Cardiac muscle cell (in vitro differentiated cells and primary cell): ENCODE data around the gene CENPS. TPM values are rescaled to one million over a fixed set of nuclear protein-coding genes. Genes with fewer than 3 reads are reported as not detected.
"Not testable (repeated sequence)": the region's sequence is repeated elsewhere in the genome, so short reads cannot be mapped to it uniquely, and the experiment has no call there.

Experiments
- DNase-seq, 2 donors: peaks; one replicate each; pipeline versions ENCODE4 v3.0.0 to v3.0.0-alpha.2; 2010 to 2017; ENCODE audit warnings: low read depth in 1 of 2, low spot score in 1 of 2
- H3K27ac ChIP-seq: fragments of 200-600 bp; sonication (generic); 2 replicates; pipeline ENCODE4 v1.5.1; 2016
- H3K27me3 ChIP-seq: fragments of 200-600 bp; sonication (generic); 2 replicates; pipeline ENCODE4 v1.6.0; 2016; ENCODE audit warnings: control low read depth
- H3K36me3 ChIP-seq: fragments of 200-600 bp; sonication (generic); 2 replicates; pipeline ENCODE4 v1.5.1; 2016; ENCODE audit warnings: control low read depth
- H3K4me1 ChIP-seq: fragments of 200-600 bp; sonication (generic); 2 replicates; pipeline ENCODE4 v1.8.1; 2017; ENCODE audit warnings: low read depth, mild to moderate bottlenecking, mixed run types
- H3K4me3 ChIP-seq: fragments of 200-600 bp; sonication (generic); 2 replicates; pipeline ENCODE4 v1.5.1; 2016; ENCODE audit warnings: mild to moderate bottlenecking
- H3K9me3 ChIP-seq: fragments of 200-600 bp; sonication (generic); 2 replicates; pipeline ENCODE4 v1.5.1; 2017; ENCODE audit warnings: low read depth, mild to moderate bottlenecking, control low read depth
- polyA plus RNA-seq: library from polyadenylated mRNA; unstranded; fragments of >200 nt; fragmentation: Nextera tagmentation; extraction: Ambion mirVana; gene quantifications from 2 replicates; pipeline ENCODE4 v1.2.1, GENCODE V29; 2016
- total RNA-seq: library from RNA; depleted of rRNA; stranded (reverse); fragments of >200 nt; gene quantifications from 2 replicates; pipeline ENCODE4 v1.2.3, GENCODE V29; 2016
- TF ChIP-seq, protein P1 (sequence below): IDR thresholded peaks from 2 replicates; pipeline ENCODE4 v1.5.1; 2012; ENCODE audit warnings: low read depth, mild to moderate bottlenecking, low read length

CENPS gene
- total and polyA plus RNA-seq, 2 experiments from 2014 or later: 13.4 to 46.3 TPM

DNA sequence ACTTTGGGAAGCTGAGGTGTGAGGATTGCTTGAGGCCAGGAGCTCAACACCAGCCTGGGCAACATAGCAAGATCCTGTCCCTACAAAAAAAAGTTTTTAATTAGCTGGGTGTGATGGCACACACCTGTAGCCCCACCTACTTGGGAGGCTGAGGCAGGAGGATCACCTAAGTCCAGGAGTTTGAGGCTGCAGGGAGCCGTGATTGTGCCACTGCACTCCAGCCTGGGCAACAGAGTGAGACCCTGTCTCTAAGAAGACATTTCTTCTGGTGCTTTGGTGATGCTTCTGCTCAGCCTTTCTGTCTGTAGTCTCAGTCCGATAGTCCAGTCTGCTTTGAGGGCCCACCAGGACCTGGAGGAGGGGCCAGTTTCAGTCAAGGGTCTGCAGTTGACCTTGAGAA is 23.0 kb upstream of the CENPS start:
- Histone ChIP-seq H3K27me3 (no peaks in the 10 kb centered on the region), H3K4me3 (no peak overlapping the region), H3K4me1 (no peaks in the 10 kb centered on the region), H3K36me3 (peaks cover 89% of the 10 kb centered on the region), H3K27ac (no peak overlapping the region), H3K9me3 (no peaks in the 10 kb centered on the region)
- no peak for DNase-seq
- TF ChIP-seq, protein P1, sequence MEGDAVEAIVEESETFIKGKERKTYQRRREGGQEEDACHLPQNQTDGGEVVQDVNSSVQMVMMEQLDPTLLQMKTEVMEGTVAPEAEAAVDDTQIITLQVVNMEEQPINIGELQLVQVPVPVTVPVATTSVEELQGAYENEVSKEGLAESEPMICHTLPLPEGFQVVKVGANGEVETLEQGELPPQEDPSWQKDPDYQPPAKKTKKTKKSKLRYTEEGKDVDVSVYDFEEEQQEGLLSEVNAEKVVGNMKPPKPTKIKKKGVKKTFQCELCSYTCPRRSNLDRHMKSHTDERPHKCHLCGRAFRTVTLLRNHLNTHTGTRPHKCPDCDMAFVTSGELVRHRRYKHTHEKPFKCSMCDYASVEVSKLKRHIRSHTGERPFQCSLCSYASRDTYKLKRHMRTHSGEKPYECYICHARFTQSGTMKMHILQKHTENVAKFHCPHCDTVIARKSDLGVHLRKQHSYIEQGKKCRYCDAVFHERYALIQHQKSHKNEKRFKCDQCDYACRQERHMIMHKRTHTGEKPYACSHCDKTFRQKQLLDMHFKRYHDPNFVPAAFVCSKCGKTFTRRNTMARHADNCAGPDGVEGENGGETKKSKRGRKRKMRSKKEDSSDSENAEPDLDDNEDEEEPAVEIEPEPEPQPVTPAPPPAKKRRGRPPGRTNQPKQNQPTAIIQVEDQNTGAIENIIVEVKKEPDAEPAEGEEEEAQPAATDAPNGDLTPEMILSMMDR: no peak

DNA sequence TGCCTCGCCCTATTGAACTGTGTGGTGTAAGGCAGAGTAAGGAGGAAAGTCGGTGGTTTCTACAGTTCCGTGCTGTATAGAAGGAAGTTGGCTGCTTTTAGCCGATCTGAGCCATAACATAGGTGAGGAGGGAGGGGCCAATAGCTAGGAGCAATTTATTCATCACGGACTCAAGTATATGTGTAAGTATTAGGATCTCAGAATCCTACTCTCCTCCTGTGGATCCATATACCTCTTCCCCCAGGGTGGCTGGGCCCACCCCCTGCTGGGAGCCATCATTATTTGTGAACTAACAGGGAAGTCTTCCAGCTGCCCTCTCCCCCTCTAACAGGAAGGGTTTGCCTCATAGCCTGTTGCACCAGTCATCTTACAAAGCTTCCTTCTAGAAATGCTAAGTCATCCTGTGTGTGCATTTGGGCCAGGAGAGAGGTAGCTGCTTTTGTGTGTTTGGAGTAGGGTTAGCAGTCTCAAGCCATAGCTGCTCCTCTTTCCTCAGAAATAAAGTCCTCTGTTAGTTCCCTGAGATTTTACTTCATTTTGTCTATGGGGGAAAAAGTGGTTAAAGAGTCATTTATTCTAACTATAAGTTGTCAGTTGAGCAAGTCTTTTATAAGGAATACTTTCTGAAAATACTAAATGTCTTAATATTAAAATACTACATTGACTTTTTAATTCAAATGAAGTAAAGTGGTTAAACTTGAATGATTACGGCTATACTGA is 14.9 kb upstream of the CENPS start:
- Histone ChIP-seq H3K27ac (no peak overlapping the region), H3K9me3 (no peaks in the 10 kb centered on the region), H3K4me1 (no peaks in the 10 kb centered on the region), H3K36me3 (peaks cover 74% of the 10 kb centered on the region), H3K27me3 (no peaks in the 10 kb centered on the region), H3K4me3 (no peak overlapping the region)
- peak in 1 of 2 donors; percentile 87 for DNase-seq
- TF ChIP-seq, protein P1: no peak

DNA sequence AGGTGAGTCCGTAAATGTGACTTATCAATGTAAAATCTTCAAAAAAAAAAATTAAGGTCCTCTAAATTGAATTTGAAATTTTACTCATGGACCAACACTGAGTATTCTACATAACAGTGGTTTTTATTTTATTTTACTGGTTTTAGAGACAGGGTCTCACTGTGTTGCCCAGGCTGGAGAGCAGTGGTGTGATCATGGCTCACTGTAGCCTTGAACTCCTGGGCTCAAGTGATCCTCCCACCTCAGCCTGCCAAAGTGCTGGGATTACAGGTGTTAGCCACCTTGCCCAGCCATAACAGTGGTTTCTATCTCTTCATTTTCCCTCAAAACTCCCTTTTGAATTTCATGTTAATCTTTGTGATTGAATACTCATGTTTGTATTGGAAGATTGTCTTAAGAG is 14.3 kb upstream of the CENPS start:
- not testable (repeated sequence) for H3K27ac ChIP-seq, H3K9me3 ChIP-seq, H3K4me1 ChIP-seq, H3K4me3 ChIP-seq, DNase-seq, H3K27me3 ChIP-seq
- H3K36me3 ChIP-seq: peaks cover 75% of the 10 kb centered on the region

DNA sequence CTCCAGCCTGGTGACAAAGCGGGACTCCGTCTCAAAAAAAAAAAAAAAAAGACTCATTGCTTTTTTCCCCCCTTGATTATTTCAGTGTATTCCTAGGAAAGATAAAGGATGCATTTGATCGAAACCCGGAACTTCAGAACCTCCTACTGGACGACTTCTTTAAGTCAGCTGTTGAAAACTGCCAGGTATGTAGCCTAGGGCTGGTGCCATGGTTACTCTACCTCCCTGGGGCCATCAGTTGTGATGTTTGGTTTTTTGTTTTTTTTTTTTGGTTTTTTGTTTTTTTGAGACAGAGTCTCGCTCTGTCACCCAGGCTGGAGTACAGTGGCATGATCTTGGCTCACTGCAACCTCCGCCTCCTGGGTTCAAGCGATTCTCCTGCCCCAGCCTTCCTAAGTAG is 11.5 kb upstream of the CENPS start:
- not testable (repeated sequence) for H3K27me3 ChIP-seq, H3K27ac ChIP-seq, DNase-seq, H3K4me1 ChIP-seq, H3K4me3 ChIP-seq, H3K9me3 ChIP-seq
- H3K36me3 ChIP-seq: peaks cover 52% of the 10 kb centered on the region

DNA sequence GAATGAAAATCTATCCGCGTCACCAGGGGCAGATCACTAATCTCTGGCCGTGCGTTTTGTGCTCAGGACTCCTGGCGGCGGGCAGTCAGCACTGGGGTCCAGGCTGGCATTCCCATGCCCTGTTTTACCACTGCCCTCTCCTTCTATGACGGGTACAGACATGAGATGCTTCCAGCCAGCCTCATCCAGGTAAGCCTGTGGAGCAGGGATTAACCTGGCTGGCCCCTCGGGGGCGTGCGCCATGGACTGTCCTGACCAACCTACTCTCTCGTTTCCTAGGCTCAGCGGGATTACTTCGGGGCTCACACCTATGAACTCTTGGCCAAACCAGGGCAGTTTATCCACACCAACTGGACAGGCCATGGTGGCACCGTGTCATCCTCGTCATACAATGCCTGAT is 10.9 kb upstream of the CENPS start:
- H3K27me3 ChIP-seq: no peaks in the 10 kb centered on the region
- peaks cover 46% of the 10 kb centered on the region for H3K36me3 ChIP-seq
- no peaks in the 10 kb centered on the region for H3K4me1 ChIP-seq
- DNase-seq: no peak
- no peak overlapping the region for H3K4me3 ChIP-seq
- H3K9me3 ChIP-seq: no peaks in the 10 kb centered on the region
- TF ChIP-seq, protein P1: no peak
- H3K27ac ChIP-seq: no peak overlapping the region

DNA sequence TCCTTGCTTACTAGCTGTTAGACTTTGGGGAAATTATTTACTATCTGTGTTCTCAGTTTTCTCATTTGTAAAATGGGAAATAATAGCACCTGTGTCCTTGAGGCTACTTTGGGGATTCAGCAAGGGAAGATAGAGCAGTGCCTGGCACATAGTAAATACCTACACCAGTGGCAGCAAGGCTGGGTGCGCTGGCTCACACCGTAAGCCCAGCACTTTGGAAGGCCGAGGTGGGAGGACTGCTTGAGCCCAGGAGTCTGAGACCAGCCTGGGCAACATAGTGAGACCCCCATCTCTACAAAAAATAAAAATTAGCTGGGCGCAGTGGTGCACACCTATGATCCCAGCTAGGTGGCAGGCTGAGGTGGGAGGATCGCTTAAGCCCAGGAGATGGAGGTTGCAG is 8.6 kb upstream of the CENPS start:
- Histone ChIP-seq H3K4me1 (no peaks in the 10 kb centered on the region), H3K9me3 (no peaks in the 10 kb centered on the region), H3K4me3 (no peak overlapping the region), H3K27ac (peak overlapping the region; percentile 72), H3K27me3 (no peaks in the 10 kb centered on the region), H3K36me3 (peaks cover 29% of the 10 kb centered on the region)
- TF ChIP-seq, protein P1: no peak
- DNase-seq: no peak

DNA sequence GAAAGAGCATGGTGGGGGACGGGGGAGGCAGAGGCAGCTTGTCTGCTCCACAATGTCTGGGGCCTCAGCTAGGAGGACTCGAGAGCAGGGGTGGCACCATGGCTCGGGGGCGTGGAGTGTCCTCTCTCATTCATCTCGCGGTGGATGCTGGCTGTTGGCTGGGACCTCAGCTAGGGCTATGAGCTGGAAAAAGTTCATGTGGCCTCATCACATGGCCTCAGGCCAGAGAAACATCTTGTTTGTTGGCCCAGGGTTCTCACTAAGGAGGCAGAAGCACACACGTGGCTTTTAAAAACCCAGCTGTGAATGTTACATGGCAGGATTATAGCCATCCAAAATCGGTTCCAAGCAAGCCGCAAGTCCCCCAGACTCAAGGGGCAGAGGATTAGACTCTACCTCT is 6.2 kb upstream of the CENPS start:
- TF ChIP-seq, protein P1: no peak
- DNase-seq: peak in 1 of 2 donors; percentile 61
- H3K4me1 ChIP-seq: no peaks in the 10 kb centered on the region
- H3K36me3 ChIP-seq: peaks cover 17% of the 10 kb centered on the region
- no peaks in the 10 kb centered on the region for H3K9me3 ChIP-seq
- H3K27ac ChIP-seq: no peak overlapping the region
- H3K4me3 ChIP-seq: no peak overlapping the region
- H3K27me3 ChIP-seq: no peaks in the 10 kb centered on the region
